HPDE6-E6E7 (cell line): ENCODE data around the gene ALG11.
"Not testable (repeated sequence)": the region's sequence is repeated elsewhere in the genome, so short reads cannot be mapped to it uniquely, and the experiment has no call there.

ENCODE experiments used
- DNase-seq: peaks from one replicate; pipeline ENCODE4 v3.0.0; 2011; ENCODE audit warnings: missing footprints; ENCODE audit errors: extremely low spot score

ALG11 gene

DNA sequence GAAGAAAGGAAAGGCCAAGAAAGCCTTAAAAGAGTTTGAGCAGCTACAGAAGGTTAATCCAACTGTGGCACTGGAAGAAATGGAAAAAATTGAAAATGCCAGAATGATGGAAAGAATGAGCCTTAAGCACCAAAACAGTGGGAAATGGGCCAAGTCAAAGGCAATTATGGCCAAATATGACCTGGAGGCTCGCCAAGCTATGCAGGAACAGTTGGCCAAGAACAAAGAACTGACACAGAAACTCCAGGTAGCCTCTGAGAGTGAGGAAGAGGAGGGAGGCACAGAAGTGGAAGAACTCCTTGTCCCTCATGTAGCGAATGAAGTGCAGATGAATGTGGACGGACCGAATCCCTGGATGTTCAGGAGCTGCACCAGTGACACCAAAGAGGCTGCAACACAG lies 17.4 kb downstream of the ALG11 start:
- DNase-seq, result no peak

DNA sequence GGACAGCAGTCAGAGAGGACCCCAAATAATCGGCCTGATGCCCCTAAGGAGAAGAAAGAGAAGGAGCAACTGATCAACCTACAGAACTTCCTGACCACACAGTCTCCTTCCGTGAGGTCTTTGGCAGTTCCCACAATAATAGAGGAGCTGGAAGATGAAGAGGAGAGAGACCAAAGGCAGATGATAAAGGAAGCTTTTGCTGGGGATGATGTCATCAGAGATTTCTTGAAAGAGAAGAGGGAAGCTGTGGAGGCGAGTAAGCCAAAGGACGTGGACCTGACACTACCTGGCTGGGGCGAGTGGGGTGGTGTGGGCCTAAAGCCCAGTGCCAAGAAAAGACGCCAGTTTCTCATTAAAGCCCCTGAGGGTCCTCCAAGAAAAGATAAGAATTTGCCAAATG lies 18.2 kb downstream of the ALG11 start:
- not testable (repeated sequence) for DNase-seq

DNA sequence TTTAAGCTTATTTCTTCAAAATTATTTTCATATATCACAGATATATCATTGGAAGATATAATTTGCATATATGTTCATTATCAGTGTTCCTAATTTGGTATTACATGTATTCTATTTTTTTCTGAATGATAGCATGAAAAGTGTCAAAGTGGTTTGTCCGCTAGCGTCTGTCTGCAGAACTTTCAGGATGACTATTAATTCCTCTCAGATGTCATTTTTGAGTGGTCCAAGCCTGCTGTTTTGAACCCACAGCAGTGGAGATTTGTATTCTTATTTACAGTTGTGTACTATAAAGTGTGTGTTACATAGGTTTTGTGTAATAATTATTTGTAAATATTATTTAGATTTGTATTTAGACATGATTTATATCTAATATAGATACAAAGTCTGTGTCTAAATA lies 20.8 kb downstream of the ALG11 start:
- DNase-seq, result no peak

DNA sequence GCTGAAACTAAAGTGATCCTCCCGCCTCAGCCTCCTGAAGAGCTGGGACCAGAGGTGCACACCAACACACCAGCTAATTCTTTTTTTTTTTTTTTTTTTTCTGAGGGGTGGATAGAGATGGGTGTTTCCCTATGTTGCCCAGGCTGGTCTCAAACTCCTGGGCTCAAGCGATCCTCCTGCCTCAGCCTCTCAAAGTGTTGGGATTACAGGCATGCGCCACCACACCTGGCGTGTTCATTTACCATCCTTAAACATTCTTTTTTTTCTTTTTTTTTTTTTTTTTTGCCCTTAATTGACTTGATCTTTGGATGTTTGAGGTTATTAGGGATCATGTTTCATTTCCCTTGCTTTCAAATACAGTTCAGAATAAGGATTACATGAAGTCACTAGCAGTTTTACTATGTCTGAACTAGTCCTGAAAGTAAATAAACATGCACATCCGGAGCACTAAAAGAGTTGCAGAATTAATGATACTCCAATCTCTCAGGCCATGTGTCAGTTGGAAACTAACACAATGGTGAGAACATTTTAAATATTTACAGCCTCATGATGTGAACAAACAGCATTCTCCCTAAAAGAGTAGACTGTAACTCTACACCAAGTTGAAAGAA lies 22.5 kb downstream of the ALG11 start:
- no peak for DNase-seq

DNA sequence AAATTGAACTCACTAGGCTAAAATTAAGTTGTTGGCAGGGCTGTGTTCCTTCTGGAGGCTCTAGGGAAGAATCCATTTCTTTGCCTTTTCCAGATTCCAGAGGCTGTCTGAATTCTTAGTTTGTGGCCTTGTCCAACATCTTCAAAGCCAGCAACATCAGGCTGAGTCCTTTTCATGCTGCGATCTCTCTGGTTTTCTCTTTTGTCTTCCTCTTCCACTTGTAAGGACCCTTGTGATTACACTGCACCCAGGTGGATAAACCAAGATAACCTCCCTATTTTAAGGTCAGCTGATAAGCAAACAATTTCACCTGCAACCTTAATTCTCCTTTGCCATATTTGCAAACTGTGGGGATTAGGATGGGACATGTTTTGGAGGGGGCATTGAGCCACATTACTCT lies 23.8 kb downstream of the ALG11 start:
- no peak for DNase-seq

DNA sequence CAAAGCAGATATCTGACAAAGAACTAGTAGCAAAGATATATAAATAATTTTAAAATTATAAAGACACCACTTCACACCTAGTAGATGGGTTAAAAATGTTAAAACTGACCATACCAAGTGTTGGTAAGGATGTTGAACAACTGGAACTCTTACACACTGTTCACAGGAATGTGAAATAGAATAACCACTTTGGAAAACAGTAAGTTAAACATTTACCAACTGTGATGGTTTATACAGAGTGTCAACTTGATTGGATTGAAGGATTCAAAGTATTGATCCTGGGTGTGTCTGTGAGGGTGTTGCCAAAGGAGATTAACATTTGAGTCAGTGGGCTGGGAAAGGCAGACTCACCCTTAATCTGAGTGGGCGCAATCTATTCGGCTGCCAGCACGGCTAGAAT lies 31.5 kb downstream of the ALG11 start:
- DNase-seq, result no peak

DNA sequence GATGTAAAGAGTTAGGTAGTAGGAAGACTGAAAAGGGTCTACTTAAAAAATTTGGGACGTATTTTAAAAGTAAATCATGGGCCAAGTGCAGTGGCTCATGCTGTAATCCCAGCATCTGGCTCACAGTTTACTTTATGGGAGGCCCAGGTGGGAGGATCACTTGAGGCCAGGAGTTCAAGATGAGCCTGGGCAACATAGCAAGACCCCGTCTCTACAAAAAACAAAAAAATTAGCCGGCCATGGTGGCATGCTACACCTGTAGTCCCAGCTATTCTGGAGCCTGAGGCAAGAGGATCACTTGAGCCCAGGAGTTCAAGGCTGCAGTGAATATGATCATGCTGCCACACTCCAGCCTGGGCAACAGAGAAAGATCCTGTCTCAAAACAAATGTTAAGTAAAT lies 35.3 kb downstream of the ALG11 start:
- no peak for DNase-seq

DNA sequence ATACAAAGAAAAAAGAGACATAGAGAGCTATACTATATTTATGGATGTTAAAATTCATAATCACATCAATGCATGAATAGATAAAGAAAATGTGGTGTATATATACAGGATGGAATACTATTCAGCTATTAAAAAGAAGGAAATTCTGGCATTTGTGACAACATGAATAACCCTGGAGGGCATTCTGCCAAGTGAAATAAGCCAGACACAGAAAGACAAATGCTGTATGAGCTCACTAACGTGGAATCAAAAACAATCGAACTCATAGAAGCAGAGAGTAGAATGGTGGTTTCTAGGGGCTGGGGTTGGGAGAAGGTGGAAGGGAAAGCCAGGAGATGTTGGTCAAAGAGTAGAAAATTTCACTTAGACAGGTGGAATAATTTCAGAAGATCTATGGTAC lies 36.3 kb downstream of the ALG11 start:
- no peak for DNase-seq

DNA sequence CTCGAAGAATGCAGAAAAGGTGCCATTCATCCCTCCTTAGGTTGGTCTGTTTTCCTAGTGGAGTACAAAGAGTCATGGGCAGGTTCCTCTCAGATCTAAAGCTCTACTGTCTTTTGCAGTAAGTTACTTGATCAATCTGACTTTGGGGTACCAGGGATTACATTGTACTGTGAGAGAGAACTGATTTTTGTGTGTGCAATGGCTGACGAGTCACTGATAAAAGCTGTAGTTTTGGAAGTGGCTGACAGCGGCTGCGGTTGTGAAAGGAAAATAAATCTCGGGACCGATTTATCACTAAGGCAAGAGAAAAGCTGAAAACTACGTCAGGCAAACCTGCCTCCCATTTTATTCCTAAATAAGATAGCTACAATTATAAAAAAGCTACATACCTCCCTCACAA lies 39.2 kb downstream of the ALG11 start:
- no peak for DNase-seq

DNA sequence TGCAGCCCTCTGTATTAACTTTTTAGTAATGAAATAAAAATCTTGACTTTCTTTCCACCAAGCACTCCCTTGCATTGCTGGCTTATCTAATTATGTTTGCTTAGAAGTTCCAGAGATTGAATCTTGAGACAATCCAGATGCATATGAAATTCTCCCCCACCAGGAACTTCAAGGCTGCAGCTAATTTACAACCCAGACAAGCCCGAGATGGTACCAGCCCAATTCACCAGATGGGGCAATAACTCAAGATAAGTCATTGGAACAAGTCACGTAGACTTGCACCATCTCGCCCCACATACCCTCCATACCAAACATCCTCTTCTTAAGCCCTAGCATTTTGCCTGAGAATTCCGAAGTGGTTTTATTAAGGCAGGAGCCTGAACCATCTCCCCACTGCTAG lies 41.3 kb downstream of the ALG11 start:
- DNase-seq, result no peak

DNA sequence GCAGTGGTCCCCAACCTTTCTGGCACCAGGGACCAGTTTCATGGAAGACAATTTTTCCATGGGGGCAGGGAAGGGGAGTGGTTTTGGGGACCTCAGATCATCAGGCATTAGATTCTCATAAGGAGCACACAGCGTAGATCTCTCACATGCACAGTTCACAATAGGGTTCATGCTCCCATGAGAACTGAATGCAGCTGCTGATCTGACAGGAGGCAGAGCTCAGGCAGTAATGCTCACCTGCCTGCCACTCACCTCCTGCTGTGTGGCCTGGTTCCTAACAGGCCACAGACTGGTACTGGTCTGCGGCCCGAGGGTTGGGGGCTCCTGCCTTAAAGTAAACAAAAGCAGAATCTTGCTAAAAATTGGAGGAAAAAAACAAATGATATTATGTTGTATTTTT lies 48.9 kb downstream of the ALG11 start:
- DNase-seq, result not testable (repeated sequence)

DNA sequence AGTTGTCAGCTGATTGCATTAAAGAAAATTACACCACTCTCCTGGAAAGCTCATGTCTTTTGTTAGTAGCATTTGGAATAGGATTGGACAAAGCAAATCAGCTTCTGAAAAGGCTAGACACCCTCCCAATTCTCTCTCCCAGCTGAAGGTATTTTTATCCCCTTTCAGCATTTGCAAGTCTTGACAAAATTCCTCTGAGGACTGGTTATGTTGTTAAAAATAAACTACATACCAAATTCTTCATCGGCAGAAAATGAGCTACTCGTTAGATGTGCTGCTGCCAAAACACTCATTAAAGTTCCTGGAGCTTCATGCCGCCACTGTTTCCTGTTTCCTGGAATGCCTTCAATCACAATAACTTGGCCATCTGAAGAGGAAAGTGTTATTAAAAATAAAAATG lies 49.4 kb downstream of the ALG11 start:
- no peak for DNase-seq

DNA sequence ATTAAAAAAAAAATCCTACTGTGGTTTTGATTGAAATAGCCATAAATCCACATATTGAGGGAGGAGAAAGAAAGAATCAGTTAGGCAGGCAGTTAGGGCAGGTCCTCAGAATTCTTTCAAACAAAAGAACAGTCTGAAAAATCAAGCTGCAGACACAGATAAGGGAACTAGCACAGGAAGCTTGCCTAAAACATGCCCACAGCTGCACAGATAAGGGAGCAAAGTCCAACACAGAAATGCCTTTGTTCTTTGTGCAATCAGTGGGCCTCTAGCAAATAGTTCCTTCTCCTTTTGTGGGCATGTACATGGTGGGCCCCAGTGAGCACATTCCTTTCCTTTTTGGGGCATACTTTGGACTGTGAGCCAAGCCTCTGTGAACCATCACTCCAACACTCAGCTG lies 55.0 kb downstream of the ALG11 start:
- no peak for DNase-seq

DNA sequence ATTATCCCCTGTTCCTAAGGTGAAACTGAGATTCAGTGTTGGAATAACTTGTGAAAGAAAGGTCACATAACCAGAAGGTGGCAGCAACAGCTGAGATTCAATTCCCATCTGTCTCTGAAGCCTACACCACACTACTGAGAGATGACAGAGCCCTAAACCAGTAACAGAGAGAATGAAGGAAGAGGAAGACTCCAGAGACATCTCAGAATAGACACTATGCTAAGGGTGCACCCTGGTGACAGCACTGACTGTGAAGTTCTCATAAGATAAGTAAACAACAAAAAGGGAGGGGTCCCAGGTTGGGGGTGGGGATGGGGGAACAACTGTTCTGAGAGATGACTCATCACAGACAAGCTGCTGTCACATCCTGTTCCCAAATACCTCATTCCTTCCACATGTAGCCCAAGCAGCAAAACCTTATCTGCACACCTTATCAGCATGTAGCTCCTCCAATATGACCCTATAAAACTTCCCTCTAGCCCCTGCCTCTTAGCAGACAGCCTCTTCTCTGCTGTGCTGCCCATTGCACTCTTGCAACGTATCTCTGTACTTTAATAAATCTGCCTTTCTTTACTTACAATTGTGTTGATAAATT lies 58.8 kb downstream of the ALG11 start:
- no peak for DNase-seq
